Mammary epithelial cell (primary cell): ENCODE measurements around the gene KPNA6.

ENCODE experiments used
- EZH2 ChIP-seq: IDR thresholded peaks from 2 replicates; pipeline ENCODE4 v1.6.1; 2012; ENCODE audit warnings: low read length, inconsistent platforms, borderline replicate concordance
- TF ChIP-seq, protein P1 (sequence below), 2 donors: IDR thresholded peaks in 1 of 2; conservative IDR thresholded peaks in 1 of 2; 2 replicates each; pipeline ENCODE4 v1.5.1; 2011 to 2012; ENCODE audit warnings: inconsistent platforms in 2 of 2, low read length in 2 of 2, mild to moderate bottlenecking in 2 of 2, control low read depth in 1 of 2, low read depth in 1 of 2; ENCODE audit not compliant: insufficient read depth in 1 of 2; ENCODE audit errors: extremely low read depth in 1 of 2

GRCh38 chr1:32128964-32129363 lies 21.1 kb downstream of the KPNA6 start:
- TF ChIP-seq, protein P1, sequence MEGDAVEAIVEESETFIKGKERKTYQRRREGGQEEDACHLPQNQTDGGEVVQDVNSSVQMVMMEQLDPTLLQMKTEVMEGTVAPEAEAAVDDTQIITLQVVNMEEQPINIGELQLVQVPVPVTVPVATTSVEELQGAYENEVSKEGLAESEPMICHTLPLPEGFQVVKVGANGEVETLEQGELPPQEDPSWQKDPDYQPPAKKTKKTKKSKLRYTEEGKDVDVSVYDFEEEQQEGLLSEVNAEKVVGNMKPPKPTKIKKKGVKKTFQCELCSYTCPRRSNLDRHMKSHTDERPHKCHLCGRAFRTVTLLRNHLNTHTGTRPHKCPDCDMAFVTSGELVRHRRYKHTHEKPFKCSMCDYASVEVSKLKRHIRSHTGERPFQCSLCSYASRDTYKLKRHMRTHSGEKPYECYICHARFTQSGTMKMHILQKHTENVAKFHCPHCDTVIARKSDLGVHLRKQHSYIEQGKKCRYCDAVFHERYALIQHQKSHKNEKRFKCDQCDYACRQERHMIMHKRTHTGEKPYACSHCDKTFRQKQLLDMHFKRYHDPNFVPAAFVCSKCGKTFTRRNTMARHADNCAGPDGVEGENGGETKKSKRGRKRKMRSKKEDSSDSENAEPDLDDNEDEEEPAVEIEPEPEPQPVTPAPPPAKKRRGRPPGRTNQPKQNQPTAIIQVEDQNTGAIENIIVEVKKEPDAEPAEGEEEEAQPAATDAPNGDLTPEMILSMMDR (conservative IDR thresholded peaks at IDR 0.05 in 1 of 2, IDR thresholded peaks at IDR 0.05 in 1 of 2; ENCODE audit: extremely low read depth in 1 of 2, insufficient read depth in 1 of 2, low read depth in 1 of 2, low read length in 2 of 2): no peak
- no peak for TF ChIP-seq EZH2
